GM18520 (cell line): ENCODE measurements around the gene LCTL.

Experiments
- ATAC-seq: cut with Tn5 transposase; IDR thresholded peaks from one replicate; pipeline ENCODE4 v1.9.1; 2021; ENCODE audit not compliant: unreplicated experiment

Gene LCTL

GRCh38 chr15:66565741-66566144, at the start of gene LCTL:
TSS of gene LCTL (minus strand) at chr15:66565998. CDS start at chr15:66565365, 633 bp downstream.
- ATAC-seq, result no peak

- ATAC-seq, result no peak
These were observed 49.4 kb upstream of the LCTL start for GRCh38 chr15:66614951-66615760.

GRCh38 chr15:66614456-66614855, 48.7 kb upstream of the LCTL start:
- ATAC-seq, result no peak

- no peak for ATAC-seq
These were observed 47.9 kb upstream of the LCTL start for GRCh38 chr15:66613743-66614142.

GRCh38 chr15:66611257-66612053, 45.7 kb upstream of the LCTL start:
- ATAC-seq, result no peak

- ATAC-seq, result no peak
These were observed 44.1 kb upstream of the LCTL start for GRCh38 chr15:66609876-66610275.

GRCh38 chr15:66608881-66609280, 43.1 kb upstream of the LCTL start:
- ATAC-seq, result no peak

- no peak for ATAC-seq
These were observed 42.4 kb upstream of the LCTL start for GRCh38 chr15:66608159-66608558.

GRCh38 chr15:66603301-66604179, 37.7 kb upstream of the LCTL start:
- ATAC-seq, result no peak

GRCh38 chr15:66601521-66601920, 35.7 kb upstream of the LCTL start:
- no peak for ATAC-seq

GRCh38 chr15:66600240-66600627, 34.4 kb upstream of the LCTL start:
- ATAC-seq, result no peak

- ATAC-seq, result no peak
These were observed 33.9 kb upstream of the LCTL start for GRCh38 chr15:66599536-66600239.

- no peak for ATAC-seq
These were observed 32.5 kb upstream of the LCTL start for GRCh38 chr15:66598095-66598815.

GRCh38 chr15:66595931-66596545, 30.2 kb upstream of the LCTL start:
- ATAC-seq, result no peak

- ATAC-seq, result no peak
These were observed 29.5 kb upstream of the LCTL start for GRCh38 chr15:66595332-66595731.

GRCh38 chr15:66594836-66595235, 29.0 kb upstream of the LCTL start:
- ATAC-seq, result no peak

- ATAC-seq, result no peak
These were observed 28.5 kb upstream of the LCTL start for GRCh38 chr15:66594344-66594743.

GRCh38 chr15:66593219-66593780, 27.5 kb upstream of the LCTL start:
- ATAC-seq, result no peak

GRCh38 chr15:66592505-66593218, 26.9 kb upstream of the LCTL start:
- ATAC-seq, result no peak
